ENCODE measurements around the gene CMKLR1.

Gene CMKLR1, protein sequence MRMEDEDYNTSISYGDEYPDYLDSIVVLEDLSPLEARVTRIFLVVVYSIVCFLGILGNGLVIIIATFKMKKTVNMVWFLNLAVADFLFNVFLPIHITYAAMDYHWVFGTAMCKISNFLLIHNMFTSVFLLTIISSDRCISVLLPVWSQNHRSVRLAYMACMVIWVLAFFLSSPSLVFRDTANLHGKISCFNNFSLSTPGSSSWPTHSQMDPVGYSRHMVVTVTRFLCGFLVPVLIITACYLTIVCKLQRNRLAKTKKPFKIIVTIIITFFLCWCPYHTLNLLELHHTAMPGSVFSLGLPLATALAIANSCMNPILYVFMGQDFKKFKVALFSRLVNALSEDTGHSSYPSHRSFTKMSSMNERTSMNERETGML

DNA sequence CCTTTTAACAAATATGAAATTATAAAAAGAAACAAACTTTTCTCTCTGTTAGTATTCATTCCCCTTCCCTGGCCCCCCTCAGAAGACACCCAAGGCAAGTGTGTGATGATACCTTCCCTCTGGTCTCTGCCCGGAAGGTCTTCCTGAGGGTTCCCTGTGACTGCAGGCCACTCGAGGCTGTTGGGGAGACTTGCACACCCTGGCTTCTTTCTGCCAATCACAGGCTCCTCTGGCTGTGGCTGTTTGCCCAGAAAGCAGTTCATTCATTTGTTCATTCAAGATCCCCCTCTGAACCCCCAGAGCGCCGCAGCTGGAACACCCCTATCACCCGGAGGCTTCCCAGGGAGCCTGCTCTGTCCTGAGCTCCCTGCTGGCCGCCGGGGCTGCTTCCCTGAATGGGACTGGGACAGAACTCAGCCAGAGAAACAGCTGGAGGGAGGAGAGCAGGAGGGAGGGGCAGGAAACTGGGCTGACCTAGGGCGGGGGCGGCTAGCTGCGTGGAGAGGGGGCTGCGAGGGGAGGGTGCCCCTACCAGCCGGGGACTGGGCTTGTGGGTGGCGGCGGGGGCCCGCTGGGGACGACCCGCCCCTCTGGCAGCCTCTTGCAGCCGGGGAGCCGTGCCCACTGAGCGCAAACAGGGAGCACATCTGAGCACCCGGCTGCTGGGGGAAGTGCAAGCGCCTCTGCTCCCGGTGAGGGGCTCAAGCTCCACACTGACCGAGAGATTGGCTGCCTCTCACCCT is at the start of gene CMKLR1:
TSS of gene CMKLR1 (minus strand) at position 397 of the 743 bp plus-strand sequence. CDS start 45,720 bp downstream, outside the sequence.
- DNase-seq (ENCODE audit: low read depth) = no peak
- H3K4me3 ChIP-seq (ENCODE audit: control insufficient read depth, low read depth, low read length) = peak within 1 kb of the TSS; percentile 21
- TF ChIP-seq, protein P1, sequence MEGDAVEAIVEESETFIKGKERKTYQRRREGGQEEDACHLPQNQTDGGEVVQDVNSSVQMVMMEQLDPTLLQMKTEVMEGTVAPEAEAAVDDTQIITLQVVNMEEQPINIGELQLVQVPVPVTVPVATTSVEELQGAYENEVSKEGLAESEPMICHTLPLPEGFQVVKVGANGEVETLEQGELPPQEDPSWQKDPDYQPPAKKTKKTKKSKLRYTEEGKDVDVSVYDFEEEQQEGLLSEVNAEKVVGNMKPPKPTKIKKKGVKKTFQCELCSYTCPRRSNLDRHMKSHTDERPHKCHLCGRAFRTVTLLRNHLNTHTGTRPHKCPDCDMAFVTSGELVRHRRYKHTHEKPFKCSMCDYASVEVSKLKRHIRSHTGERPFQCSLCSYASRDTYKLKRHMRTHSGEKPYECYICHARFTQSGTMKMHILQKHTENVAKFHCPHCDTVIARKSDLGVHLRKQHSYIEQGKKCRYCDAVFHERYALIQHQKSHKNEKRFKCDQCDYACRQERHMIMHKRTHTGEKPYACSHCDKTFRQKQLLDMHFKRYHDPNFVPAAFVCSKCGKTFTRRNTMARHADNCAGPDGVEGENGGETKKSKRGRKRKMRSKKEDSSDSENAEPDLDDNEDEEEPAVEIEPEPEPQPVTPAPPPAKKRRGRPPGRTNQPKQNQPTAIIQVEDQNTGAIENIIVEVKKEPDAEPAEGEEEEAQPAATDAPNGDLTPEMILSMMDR (IDR thresholded peaks at IDR 0.05; ENCODE audit: control insufficient read depth, insufficient read depth, low read depth, low read length, missing control alignments) = no peak

DNA sequence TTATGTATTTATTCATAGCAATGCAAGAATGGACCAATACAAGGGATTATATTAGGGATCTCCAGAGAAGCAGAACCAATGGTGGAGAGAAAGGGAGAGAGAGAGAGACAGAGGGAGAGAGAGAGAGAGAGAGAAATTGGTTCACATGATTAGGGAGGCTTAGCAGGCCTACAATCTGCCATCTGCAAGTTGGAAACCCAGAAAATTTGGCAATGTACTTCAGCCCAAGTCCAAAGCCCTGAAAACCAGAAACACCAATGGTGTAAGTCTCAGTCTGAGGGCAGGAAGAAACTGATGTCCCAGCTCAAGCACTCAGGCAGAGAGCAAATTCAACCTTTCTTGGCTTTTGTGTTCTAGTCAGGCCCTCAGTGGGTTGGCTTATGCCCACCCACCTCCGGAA is 48.7 kb upstream of the CMKLR1 start:
- no peak for DNase-seq (ENCODE audit: low read depth)
- TF ChIP-seq, protein P1 (IDR thresholded peaks at IDR 0.05; ENCODE audit: control insufficient read depth, insufficient read depth, low read depth, low read length, missing control alignments) = no peak
- H3K4me3 ChIP-seq (ENCODE audit: control insufficient read depth, low read depth, low read length) = no peak overlapping the region

GRCh38 chr12:108386709-108387360 is 47.7 kb upstream of the CMKLR1 start:
- DNase-seq (ENCODE audit: low read depth) = no peak
- TF ChIP-seq, protein P1 (IDR thresholded peaks at IDR 0.05; ENCODE audit: control insufficient read depth, insufficient read depth, low read depth, low read length, missing control alignments) = no peak
- no peak overlapping the region for H3K4me3 ChIP-seq (ENCODE audit: control insufficient read depth, low read depth, low read length)

- TF ChIP-seq, protein P1 (IDR thresholded peaks at IDR 0.05; ENCODE audit: control insufficient read depth, insufficient read depth, low read depth, low read length, missing control alignments) = no peak
- no peak overlapping the region for H3K4me3 ChIP-seq (ENCODE audit: control insufficient read depth, low read depth, low read length)
- DNase-seq (ENCODE audit: low read depth) = no peak
Observed at GRCh38 chr12:108382437-108382801, 43.3 kb upstream of the CMKLR1 start.

GRCh38 chr12:108381787-108382436 is 42.8 kb upstream of the CMKLR1 start:
- DNase-seq (ENCODE audit: low read depth) = no peak
- TF ChIP-seq, protein P1 (IDR thresholded peaks at IDR 0.05; ENCODE audit: control insufficient read depth, insufficient read depth, low read depth, low read length, missing control alignments) = no peak
- H3K4me3 ChIP-seq (ENCODE audit: control insufficient read depth, low read depth, low read length) = no peak overlapping the region

GRCh38 chr12:108380382-108380781 is 41.3 kb upstream of the CMKLR1 start:
- TF ChIP-seq, protein P1 (IDR thresholded peaks at IDR 0.05; ENCODE audit: control insufficient read depth, insufficient read depth, low read depth, low read length, missing control alignments) = no peak
- DNase-seq (ENCODE audit: low read depth) = no peak
- H3K4me3 ChIP-seq (ENCODE audit: control insufficient read depth, low read depth, low read length) = no peak overlapping the region
